ENCODE results near the gene PROCA1. TPM values are rescaled to one million over a fixed set of nuclear protein-coding genes. Genes with fewer than 3 reads are reported as not detected.

Gene PROCA1
- total and polyA plus RNA-seq, 9 of the 15 experiments (the other 6 are each of a cell fraction or from before 2014, with no cell fraction given) = 0.78 to 16.2 (median 5.6) TPM

DNA sequence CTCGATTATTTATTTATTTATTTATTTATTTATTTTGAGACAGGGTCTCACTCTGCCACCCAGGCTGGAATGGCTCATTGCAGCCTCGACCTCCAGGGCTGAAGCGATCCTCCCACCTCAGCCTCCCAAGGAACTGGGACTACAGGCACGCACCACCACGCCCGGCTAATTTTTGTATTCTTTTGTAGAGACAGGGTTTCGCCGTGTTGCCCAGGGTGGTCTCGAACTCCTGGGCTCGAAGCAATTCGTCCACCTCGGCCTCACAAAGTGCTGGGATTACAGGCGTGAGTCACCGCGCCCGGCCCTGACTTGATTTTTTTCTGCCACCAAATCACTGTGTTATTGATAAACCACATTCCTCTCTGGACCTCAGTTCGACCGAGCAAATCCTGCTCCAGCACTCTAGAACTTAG lies 7.3 kb upstream of the PROCA1 start (continued):
- no peak; a peak in 1 of 4 replicates for TF ChIP-seq ARNT (IDR thresholded peaks at IDR 0.05)
- no peak for TF ChIP-seq ZC3H8 (IDR thresholded peaks at IDR 0.05)
- TF ChIP-seq GABPB2 (CRISPR knock-in tag; conservative IDR thresholded peaks at IDR 0.05) = no peak
- TF ChIP-seq, protein P1, sequence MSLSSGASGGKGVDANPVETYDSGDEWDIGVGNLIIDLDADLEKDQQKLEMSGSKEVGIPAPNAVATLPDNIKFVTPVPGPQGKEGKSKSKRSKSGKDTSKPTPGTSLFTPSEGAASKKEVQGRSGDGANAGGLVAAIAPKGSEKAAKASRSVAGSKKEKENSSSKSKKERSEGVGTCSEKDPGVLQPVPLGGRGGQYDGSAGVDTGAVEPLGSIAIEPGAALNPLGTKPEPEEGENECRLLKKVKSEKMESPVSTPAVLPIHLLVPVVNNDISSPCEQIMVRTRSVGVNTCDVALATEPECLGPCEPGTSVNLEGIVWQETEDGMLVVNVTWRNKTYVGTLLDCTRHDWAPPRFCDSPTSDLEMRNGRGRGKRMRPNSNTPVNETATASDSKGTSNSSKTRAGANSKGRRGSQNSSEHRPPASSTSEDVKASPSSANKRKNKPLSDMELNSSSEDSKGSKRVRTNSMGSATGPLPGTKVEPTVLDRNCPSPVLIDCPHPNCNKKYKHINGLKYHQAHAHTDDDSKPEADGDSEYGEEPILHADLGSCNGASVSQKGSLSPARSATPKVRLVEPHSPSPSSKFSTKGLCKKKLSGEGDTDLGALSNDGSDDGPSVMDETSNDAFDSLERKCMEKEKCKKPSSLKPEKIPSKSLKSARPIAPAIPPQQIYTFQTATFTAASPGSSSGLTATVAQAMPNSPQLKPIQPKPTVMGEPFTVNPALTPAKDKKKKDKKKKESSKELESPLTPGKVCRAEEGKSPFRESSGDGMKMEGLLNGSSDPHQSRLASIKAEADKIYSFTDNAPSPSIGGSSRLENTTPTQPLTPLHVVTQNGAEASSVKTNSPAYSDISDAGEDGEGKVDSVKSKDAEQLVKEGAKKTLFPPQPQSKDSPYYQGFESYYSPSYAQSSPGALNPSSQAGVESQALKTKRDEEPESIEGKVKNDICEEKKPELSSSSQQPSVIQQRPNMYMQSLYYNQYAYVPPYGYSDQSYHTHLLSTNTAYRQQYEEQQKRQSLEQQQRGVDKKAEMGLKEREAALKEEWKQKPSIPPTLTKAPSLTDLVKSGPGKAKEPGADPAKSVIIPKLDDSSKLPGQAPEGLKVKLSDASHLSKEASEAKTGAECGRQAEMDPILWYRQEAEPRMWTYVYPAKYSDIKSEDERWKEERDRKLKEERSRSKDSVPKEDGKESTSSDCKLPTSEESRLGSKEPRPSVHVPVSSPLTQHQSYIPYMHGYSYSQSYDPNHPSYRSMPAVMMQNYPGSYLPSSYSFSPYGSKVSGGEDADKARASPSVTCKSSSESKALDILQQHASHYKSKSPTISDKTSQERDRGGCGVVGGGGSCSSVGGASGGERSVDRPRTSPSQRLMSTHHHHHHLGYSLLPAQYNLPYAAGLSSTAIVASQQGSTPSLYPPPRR (CRISPR knock-in tag; IDR thresholded peaks at IDR 0.05; ENCODE audit: borderline replicate concordance) = no peak
- no peak for TF ChIP-seq KDM1A (IDR thresholded peaks at IDR 0.05)
- TF ChIP-seq MYBL2 (IDR thresholded peaks at IDR 0.05; ENCODE audit: low read depth) = no peak
- no peak for TF ChIP-seq MYBL2 (CRISPR knock-in tag; IDR thresholded peaks at IDR 0.05; ENCODE audit: borderline replicate concordance)
- no peak for TF ChIP-seq TBP (optimal IDR thresholded peaks at IDR 0.05; ENCODE audit: low read depth, low read length)
- no peak for TF ChIP-seq WHSC1 (IDR thresholded peaks at IDR 0.05; ENCODE audit: low read length)
- TF ChIP-seq, protein P2, sequence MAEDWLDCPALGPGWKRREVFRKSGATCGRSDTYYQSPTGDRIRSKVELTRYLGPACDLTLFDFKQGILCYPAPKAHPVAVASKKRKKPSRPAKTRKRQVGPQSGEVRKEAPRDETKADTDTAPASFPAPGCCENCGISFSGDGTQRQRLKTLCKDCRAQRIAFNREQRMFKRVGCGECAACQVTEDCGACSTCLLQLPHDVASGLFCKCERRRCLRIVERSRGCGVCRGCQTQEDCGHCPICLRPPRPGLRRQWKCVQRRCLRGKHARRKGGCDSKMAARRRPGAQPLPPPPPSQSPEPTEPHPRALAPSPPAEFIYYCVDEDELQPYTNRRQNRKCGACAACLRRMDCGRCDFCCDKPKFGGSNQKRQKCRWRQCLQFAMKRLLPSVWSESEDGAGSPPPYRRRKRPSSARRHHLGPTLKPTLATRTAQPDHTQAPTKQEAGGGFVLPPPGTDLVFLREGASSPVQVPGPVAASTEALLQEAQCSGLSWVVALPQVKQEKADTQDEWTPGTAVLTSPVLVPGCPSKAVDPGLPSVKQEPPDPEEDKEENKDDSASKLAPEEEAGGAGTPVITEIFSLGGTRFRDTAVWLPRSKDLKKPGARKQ (CRISPR knock-in tag; IDR thresholded peaks at IDR 0.05) = peak; percentile 75; the same call in 1 of the 2 replicates
- TF ChIP-seq, protein P3, sequence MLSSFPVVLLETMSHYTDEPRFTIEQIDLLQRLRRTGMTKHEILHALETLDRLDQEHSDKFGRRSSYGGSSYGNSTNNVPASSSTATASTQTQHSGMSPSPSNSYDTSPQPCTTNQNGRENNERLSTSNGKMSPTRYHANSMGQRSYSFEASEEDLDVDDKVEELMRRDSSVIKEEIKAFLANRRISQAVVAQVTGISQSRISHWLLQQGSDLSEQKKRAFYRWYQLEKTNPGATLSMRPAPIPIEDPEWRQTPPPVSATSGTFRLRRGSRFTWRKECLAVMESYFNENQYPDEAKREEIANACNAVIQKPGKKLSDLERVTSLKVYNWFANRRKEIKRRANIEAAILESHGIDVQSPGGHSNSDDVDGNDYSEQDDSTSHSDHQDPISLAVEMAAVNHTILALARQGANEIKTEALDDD (IDR thresholded peaks at IDR 0.05) = no peak
- TF ChIP-seq NBN (IDR thresholded peaks at IDR 0.05; ENCODE audit: low read depth) = 0 out of 2 replicates have a peak, but pooled peaks have one; percentile 85
- TF ChIP-seq CBX8 (IDR thresholded peaks at IDR 0.05; ENCODE audit: borderline replicate concordance, extremely low read depth, low read depth, low read length, poor library complexity, severe bottlenecking) = no peak
- TF ChIP-seq FIP1L1 (IDR thresholded peaks at IDR 0.05; ENCODE audit: low read depth, low read length, poor library complexity, severe bottlenecking) = no peak
- TF ChIP-seq, protein P4, sequence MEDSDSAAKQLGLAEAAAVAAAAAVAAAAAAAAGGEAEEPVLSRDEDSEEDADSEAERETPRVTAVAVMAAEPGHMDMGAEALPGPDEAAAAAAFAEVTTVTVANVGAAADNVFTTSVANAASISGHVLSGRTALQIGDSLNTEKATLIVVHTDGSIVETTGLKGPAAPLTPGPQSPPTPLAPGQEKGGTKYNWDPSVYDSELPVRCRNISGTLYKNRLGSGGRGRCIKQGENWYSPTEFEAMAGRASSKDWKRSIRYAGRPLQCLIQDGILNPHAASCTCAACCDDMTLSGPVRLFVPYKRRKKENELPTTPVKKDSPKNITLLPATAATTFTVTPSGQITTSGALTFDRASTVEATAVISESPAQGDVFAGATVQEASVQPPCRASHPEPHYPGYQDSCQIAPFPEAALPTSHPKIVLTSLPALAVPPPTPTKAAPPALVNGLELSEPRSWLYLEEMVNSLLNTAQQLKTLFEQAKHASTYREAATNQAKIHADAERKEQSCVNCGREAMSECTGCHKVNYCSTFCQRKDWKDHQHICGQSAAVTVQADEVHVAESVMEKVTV (CRISPR knock-in tag; IDR thresholded peaks at IDR 0.05) = no peak
- TF ChIP-seq, protein P5, sequence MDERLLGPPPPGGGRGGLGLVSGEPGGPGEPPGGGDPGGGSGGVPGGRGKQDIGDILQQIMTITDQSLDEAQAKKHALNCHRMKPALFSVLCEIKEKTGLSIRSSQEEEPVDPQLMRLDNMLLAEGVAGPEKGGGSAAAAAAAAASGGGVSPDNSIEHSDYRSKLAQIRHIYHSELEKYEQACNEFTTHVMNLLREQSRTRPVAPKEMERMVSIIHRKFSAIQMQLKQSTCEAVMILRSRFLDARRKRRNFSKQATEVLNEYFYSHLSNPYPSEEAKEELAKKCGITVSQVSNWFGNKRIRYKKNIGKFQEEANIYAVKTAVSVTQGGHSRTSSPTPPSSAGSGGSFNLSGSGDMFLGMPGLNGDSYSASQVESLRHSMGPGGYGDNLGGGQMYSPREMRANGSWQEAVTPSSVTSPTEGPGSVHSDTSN (CRISPR knock-in tag; IDR thresholded peaks at IDR 0.05; ENCODE audit: low read depth) = no peak
- TF ChIP-seq, protein P5 (tag; conservative IDR thresholded peaks at IDR 0.05; ENCODE audit: low read depth) = no peak
